Myocyte (in vitro differentiated cells): ENCODE measurements around the gene DNAAF1. TPM values are rescaled to one million over a fixed set of nuclear protein-coding genes. Genes with fewer than 3 reads are reported as not detected.
A peak's percentile ranks its signal among the peaks of the same experiment; 100 is the strongest.

Experiments used
- DNase-seq: peaks from one replicate; pipeline ENCODE4 v3.0.0-alpha.2; 2012; ENCODE audit warnings: low read depth
- total RNA-seq: library from RNA; depleted of rRNA; stranded (reverse); fragments of >200 nt; gene quantifications from 2 replicates; pipeline ENCODE4 v1.2.3, GENCODE V29; 2014

The DNAAF1 gene
- total RNA-seq, 1 donor from 2014 or later, result not detected

DNA sequence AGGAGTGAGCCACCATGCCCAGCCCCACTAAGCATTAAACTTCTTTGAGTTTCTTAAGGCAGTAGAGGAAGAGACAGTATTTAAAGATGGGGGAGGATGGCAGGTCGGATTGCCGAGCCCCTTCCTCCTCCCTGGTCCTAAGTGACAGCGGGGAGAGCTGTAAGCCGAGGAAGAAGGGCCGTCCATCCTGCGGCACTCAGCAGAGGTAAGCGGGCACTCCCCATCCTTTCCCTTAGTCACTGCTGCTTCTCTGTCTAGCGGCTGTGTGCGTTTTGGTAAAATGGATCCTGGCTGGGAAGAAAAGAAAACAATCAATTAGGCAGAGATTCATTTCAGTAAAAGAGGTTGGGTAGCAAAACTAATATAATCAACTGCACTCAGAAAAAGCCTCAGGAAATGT is 13.9 kb downstream of the DNAAF1 start:
- DNase-seq, result no peak

- no peak for DNase-seq
Observed at GRCh38 chr16:84159800-84160199, 14.7 kb downstream of the DNAAF1 start.

GRCh38 chr16:84161037-84161436 is 15.9 kb downstream of the DNAAF1 start:
- no peak for DNase-seq

DNA sequence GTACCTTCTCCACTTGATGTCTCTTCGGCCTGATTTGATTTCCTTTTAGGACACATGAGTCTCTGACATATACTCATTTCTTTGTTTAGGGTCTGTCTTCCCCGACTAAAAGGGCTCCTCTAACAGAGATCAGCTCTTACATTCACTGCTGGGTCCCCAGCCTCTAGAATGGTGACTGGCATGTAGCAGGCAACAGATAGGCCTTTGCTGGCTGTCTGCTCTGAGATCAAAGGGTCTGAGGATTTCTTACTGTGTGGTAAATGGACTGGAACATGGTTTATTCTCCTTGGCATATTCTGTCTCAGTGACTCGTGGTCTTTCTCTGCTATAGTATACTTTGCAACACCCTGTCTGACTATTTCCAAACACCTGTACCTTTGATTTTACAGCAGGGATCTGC is 16.7 kb downstream of the DNAAF1 start:
- no peak for DNase-seq

GRCh38 chr16:84165746-84166145 is 20.6 kb downstream of the DNAAF1 start:
- no peak for DNase-seq

DNA sequence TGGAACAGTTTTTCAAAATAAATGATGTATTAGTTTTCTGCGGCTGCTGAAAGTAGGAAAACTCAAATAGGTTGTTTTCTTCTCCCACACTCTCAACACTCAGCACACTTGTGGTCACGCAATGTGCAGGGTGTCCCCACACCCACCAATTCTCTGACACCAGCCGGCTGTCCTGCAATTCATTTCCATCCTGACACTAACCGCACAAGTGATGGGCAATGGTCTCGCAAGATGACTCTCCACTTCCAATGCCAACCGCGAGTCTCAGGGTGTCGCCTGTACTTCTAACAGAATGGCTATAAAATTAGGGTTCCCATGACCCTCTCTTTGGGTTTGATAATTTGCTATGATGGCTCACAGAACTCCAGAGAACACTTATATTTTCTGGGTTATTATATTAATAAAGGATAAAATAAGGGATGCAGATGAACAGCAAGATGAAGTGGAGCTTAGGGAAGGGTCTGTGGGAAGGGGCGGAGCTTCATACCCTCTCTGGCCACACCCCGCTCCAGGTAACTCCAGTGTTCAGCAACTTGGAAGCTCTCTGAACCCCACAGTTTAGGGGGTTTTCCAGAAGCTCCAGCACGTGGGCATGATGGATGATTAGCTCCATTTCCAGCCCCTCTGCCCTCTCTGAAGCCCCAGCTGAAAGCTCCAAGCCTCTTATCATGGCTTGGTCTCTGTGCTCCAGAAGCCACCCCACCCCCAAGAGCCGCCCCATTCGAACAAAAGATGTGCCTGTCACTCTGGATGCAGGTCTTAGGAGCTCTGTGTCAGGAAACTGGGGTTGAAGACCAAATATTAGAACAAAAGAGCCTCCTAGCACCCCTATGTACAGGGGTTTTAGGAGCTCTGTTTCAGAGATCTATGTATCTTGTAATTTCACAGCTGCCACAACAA is 21.9 kb downstream of the DNAAF1 start:
- DNase-seq, result no peak

DNA sequence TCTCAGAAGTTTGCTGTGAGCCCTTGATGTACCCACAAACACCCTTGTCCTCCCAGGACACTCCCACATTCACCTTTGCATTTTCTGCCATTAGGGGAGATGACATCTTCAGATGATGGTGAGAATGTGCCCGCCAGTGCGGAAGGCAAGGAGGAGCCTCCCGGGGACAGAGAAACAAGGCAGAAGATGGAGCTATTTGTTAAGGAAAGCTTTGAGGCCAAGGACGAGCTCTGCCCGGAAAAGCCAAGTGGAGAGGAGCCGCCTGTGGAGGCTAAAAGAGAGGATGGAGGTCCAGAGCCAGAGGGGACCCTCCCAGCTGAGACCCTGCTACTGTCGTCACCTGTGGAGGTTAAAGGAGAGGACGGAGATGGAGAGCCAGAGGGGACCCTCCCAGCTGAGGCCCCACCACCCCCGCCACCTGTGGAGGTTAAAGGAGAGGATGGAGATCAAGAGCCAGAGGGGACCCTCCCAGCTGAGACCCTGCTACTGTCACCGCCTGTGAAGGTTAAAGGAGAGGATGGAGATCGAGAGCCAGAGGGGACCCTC is 24.7 kb downstream of the DNAAF1 start:
- DNase-seq, result no peak

DNA sequence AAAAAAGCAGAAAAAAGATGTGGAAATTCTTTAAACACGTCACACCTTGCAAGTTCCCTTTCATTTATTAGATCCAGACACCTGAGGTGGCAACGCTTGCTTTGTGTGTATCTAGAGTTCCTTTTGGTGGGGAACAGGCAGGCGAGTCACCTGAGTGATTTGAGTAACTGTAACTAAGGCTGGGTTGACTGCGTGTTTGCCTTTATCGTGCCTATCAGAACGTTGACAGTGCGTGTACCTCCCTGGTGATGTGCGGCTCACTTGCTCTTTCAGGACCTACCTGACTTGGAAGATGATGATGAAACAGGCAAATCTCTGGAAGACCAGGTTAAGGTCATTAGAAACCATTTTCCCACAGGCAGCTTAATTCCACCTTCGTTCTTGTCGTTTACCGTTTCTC is 29.3 kb downstream of the DNAAF1 start:
- DNase-seq, result no peak

GRCh38 chr16:84175350-84176081 is 30.4 kb downstream of the DNAAF1 start:
- peak; percentile 68 for DNase-seq

- DNase-seq, result no peak
Observed at GRCh38 chr16:84176192-84177053, 31.3 kb downstream of the DNAAF1 start.

DNA sequence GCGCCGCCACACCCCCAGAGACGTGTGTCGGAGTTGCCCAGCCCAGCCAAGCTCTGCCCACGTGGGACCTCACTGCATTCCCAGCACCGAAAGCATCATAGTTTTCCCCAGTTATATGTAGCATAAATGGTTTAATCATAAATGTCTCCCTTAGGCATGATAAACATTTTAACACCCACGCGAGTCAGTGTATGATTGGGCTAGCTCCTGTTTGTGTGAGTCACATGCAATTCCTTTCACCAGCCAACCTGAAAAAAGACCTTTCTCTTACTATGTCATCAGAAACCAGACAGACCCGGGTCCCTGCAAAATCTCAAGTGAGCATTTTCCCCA is 32.6 kb downstream of the DNAAF1 start:
- no peak for DNase-seq

GRCh38 chr16:84178146-84178765 is 33.1 kb downstream of the DNAAF1 start:
- no peak for DNase-seq

DNA sequence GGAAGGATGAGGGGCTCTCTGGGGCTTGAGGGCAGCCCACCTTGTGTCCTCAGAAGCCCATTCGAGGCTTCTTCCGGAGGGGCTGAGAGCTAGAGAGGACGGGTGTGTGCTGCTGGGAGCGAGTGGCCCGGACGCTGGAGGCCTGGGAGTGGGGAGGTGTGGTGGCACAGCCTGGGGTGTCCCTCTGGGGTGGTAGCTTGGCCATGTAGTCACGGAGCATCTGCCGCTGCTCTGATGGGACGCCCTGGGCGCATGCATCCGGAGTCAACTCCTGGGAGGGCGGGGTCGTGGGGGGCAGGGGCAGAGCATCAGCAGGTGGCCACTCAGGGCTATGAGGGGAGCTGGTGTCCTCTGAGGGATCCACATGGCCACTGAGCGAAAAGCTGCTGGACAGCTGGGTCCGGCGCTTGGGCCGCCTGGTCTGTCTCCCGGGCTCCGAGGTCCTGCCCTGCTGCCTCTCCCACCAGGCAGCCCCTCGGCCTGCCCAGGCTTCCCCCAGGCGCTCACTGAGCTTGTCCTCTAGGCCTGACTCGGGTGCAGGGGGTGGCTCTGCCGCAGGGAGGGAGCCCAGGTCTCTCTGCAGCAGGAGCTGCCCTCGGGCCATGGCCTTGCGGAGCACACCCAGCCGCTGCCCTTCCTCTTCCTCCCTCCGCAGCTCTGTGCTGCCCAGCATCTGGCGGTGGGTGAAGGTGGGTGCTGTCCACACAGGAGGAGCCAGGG is 33.9 kb downstream of the DNAAF1 start:
- DNase-seq, result no peak

DNA sequence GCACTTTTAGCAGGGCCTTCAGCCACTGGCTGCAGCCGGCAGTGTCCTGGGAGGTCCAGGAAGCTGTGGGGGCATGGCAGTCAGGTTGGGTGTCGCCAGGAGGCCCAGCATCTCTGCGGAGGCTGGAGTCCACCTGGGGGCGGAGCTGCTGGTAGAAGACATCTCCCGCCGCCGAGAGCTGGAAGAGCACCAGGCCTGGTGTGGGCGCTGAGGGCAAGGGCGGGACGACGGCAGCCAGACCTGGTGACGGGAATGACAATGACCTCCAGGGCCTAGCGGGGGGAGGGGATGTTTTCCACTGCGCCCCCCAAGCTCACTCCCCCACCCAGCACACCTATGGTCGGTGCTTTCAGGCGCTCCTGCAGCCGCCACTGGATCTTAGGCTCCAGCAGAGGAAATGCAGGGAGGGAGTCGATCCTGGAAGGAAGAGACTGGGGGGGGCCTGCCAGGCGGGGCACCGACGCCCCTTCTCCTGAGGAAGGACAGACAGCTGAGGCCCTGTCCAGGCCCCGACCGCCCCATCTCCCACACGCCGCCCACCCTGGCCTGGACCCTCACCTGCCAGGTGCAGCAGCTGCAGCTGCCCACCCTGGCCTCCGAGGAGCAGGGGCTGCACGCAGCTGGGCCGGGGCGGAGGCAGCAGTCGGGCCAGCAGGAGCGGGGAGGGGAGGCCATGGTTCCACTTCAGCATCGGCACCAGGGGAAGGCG is 34.7 kb downstream of the DNAAF1 start:
- no peak for DNase-seq

DNA sequence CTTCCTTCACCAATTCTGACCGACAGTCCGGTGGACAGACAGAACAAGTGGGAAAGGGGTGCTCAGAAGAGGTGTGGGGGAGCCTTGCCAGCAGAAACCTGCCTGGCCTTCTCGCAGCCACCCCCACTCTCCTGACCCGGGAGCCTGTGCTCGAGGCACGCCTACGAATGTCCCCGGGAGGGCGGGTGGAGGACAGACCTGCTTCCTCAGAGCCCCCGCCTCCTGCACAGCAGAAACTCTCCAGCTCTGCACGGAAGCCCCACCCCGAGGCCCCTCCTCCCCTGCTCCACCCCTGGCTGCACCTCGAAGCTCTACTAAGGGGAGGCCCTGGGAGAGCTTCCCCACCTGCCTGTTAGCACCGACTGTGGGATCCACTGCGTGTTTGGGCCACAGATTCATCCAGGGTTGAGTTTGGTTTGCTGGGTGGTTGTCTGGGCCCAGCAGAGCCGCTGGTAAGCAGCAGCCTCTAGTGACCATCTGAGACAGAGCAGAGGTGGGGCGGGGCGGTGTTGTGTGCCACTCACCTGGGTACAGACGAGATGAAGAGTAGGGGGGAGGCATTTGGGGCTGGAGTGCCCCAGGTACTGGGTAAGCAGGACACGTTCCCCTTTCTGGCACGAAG is 35.5 kb downstream of the DNAAF1 start:
- DNase-seq, result no peak

DNA sequence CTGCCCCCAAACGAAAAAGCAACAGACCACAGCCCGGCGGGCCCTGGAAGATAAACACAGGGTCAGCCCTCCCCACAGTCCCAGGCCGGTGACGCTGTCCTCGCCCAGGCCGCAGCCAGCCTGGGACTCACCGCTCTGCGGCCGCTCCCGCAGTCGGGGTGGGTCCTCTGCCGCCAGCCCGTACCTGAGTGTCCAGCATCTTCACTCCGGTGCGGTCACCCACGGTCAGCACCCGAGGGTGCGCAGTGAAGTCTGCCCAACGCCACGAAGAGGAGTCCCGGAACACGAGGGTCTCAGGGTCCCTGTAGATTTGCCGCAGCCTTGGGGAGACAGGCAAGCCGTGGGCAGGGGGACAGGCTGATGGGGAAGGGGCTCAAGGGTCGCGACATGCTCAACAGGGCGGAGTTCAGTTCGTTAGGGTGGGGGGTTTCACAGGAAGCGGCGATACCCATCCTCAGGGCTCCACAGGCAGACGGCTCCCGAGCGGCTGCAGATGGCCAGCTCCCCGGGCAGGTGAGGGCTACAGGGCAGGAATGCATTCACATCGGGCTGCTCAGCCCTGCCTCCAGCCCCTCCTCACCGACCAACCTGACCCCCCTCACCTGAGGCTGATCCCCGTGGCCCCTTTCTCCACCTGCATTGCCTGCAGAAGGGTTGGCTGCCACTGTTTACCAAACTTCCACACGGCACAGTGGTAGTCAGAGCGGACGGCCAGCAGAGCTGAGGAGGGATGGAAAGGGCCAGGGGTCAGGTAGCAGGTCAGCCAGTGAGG is 36.2 kb downstream of the DNAAF1 start:
- DNase-seq, result no peak

DNA sequence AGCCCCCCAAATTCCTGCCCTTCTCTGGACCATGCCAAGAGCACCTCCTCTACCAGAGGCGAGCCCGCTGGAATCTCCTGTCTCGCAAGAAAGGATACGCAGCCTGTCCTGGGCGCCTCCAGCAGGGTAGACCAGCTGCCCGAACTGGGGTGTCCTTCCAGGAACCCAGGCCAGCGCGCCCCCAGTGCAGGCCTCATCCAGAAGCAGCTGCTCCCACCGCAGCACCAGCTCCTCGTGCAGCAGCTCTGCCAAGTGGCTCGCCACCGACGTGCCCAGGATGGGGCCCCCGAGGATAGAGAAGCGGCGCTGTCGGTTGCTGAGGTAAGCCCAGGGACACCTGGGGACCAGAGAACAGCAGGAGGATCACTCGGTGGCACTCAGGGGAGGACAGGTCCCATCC is 37.0 kb downstream of the DNAAF1 start:
- DNase-seq, result no peak
